ENCODE results near the gene TFG.

Gene TFG

GRCh38 chr3:100756441-100756840 is 47.1 kb downstream of the TFG start:
- no peak overlapping the region for H3K27ac Mint-ChIP-seq
- no peaks in the 10 kb centered on the region for H3K4me1 Mint-ChIP-seq (ENCODE audit: low read depth)
- H3K9me3 Mint-ChIP-seq: no peaks in the 10 kb centered on the region
- H3K36me3 Mint-ChIP-seq (ENCODE audit: low read depth): peaks cover 39% of the 10 kb centered on the region
- no peaks in the 10 kb centered on the region for H3K27me3 Mint-ChIP-seq
- H3K4me3 Mint-ChIP-seq: no peak overlapping the region
- DNase-seq: no peak

- no peak for DNase-seq
- no peaks in the 10 kb centered on the region for H3K9me3 Mint-ChIP-seq
Observed at GRCh38 chr3:100759159-100759558, 49.9 kb downstream of the TFG start.

GRCh38 chr3:100759950-100760349 is 50.7 kb downstream of the TFG start:
- Mint-ChIP-seq H3K9me3 (no peaks in the 10 kb centered on the region), H3K27me3 (no peaks in the 10 kb centered on the region), H3K4me3 (no peak overlapping the region), H3K36me3 (ENCODE audit: low read depth) (peaks cover 6% of the 10 kb centered on the region), H3K4me1 (ENCODE audit: low read depth) (peaks cover 1% of the 10 kb centered on the region), H3K27ac (no peak overlapping the region)
- no peak for DNase-seq

More at GRCh38 chr3:100759159-100759558, 49.9 kb downstream of the TFG start:
- H3K4me1 Mint-ChIP-seq (ENCODE audit: low read depth): no peaks in the 10 kb centered on the region
- H3K36me3 Mint-ChIP-seq (ENCODE audit: low read depth): peaks cover 14% of the 10 kb centered on the region
- no peak overlapping the region for H3K4me3 Mint-ChIP-seq
- no peaks in the 10 kb centered on the region for H3K27me3 Mint-ChIP-seq
- H3K27ac Mint-ChIP-seq: no peak overlapping the region

- Mint-ChIP-seq H3K9me3 (no peaks in the 10 kb centered on the region), H3K36me3 (ENCODE audit: low read depth) (peaks cover 1% of the 10 kb centered on the region), H3K4me1 (ENCODE audit: low read depth) (peaks cover 2% of the 10 kb centered on the region), H3K27ac (no peak overlapping the region), H3K27me3 (no peaks in the 10 kb centered on the region), H3K4me3 (no peak overlapping the region)
- no peak for DNase-seq
Observed at GRCh38 chr3:100760377-100760776, 51.1 kb downstream of the TFG start.

- no peaks in the 10 kb centered on the region for H3K36me3 Mint-ChIP-seq (ENCODE audit: low read depth)
- no peak for DNase-seq
- no peaks in the 10 kb centered on the region for H3K27me3 Mint-ChIP-seq
- H3K4me3 Mint-ChIP-seq: no peak overlapping the region
- H3K27ac Mint-ChIP-seq: no peak overlapping the region
- H3K4me1 Mint-ChIP-seq (ENCODE audit: low read depth): peaks cover 11% of the 10 kb centered on the region
- H3K9me3 Mint-ChIP-seq: no peaks in the 10 kb centered on the region
Observed at GRCh38 chr3:100761211-100761942, 52.1 kb downstream of the TFG start.

- no peak overlapping the region for H3K27ac Mint-ChIP-seq
- no peak overlapping the region for H3K4me3 Mint-ChIP-seq
- H3K9me3 Mint-ChIP-seq: no peaks in the 10 kb centered on the region
- DNase-seq: no peak
- no peaks in the 10 kb centered on the region for H3K36me3 Mint-ChIP-seq (ENCODE audit: low read depth)
- no peaks in the 10 kb centered on the region for H3K27me3 Mint-ChIP-seq
- peaks cover 11% of the 10 kb centered on the region for H3K4me1 Mint-ChIP-seq (ENCODE audit: low read depth)
Observed at GRCh38 chr3:100761951-100762350, 52.7 kb downstream of the TFG start.

- no peak overlapping the region for H3K27ac Mint-ChIP-seq
- H3K4me3 Mint-ChIP-seq: no peak overlapping the region
- no peak for DNase-seq
- H3K27me3 Mint-ChIP-seq: no peaks in the 10 kb centered on the region
- H3K36me3 Mint-ChIP-seq (ENCODE audit: low read depth): no peaks in the 10 kb centered on the region
- H3K9me3 Mint-ChIP-seq: no peaks in the 10 kb centered on the region
- peaks cover 11% of the 10 kb centered on the region for H3K4me1 Mint-ChIP-seq (ENCODE audit: low read depth)
Observed at GRCh38 chr3:100765437-100765975, 56.2 kb downstream of the TFG start.

- Mint-ChIP-seq H3K9me3 (no peaks in the 10 kb centered on the region), H3K27ac (no peak overlapping the region), H3K27me3 (no peaks in the 10 kb centered on the region), H3K36me3 (ENCODE audit: low read depth) (no peaks in the 10 kb centered on the region), H3K4me1 (ENCODE audit: low read depth) (peaks cover 11% of the 10 kb centered on the region), H3K4me3 (no peak overlapping the region)
- no peak for DNase-seq
Observed at GRCh38 chr3:100766069-100766468, 56.8 kb downstream of the TFG start.

GRCh38 chr3:100769693-100770092 is 60.4 kb downstream of the TFG start:
- H3K36me3 Mint-ChIP-seq (ENCODE audit: low read depth): no peaks in the 10 kb centered on the region
- no peaks in the 10 kb centered on the region for H3K9me3 Mint-ChIP-seq
- H3K27ac Mint-ChIP-seq: no peak overlapping the region
- DNase-seq: no peak
- peaks cover 11% of the 10 kb centered on the region for H3K4me1 Mint-ChIP-seq (ENCODE audit: low read depth)
- no peaks in the 10 kb centered on the region for H3K27me3 Mint-ChIP-seq
- H3K4me3 Mint-ChIP-seq: no peak overlapping the region

GRCh38 chr3:100775226-100775625 is 65.9 kb downstream of the TFG start:
- Mint-ChIP-seq H3K36me3 (ENCODE audit: low read depth) (no peaks in the 10 kb centered on the region), H3K9me3 (no peaks in the 10 kb centered on the region), H3K27ac (no peak overlapping the region), H3K4me1 (ENCODE audit: low read depth) (no peaks in the 10 kb centered on the region), H3K27me3 (no peaks in the 10 kb centered on the region), H3K4me3 (no peak overlapping the region)
- no peak for DNase-seq

GRCh38 chr3:100775669-100776068 is 66.4 kb downstream of the TFG start:
- DNase-seq: no peak
- no peaks in the 10 kb centered on the region for H3K9me3 Mint-ChIP-seq
- H3K27me3 Mint-ChIP-seq: no peaks in the 10 kb centered on the region
- no peaks in the 10 kb centered on the region for H3K36me3 Mint-ChIP-seq (ENCODE audit: low read depth)
- H3K27ac Mint-ChIP-seq: no peak overlapping the region
- H3K4me3 Mint-ChIP-seq: no peak overlapping the region
- H3K4me1 Mint-ChIP-seq (ENCODE audit: low read depth): no peaks in the 10 kb centered on the region

GRCh38 chr3:100776097-100776729 is 66.9 kb downstream of the TFG start:
- H3K27me3 Mint-ChIP-seq: no peaks in the 10 kb centered on the region
- no peaks in the 10 kb centered on the region for H3K4me1 Mint-ChIP-seq (ENCODE audit: low read depth)
- no peaks in the 10 kb centered on the region for H3K9me3 Mint-ChIP-seq

GRCh38 chr3:100776746-100777145 is 67.5 kb downstream of the TFG start:
- no peak for DNase-seq
- no peak overlapping the region for H3K4me3 Mint-ChIP-seq

More at GRCh38 chr3:100776097-100776729, 66.9 kb downstream of the TFG start:
- Mint-ChIP-seq H3K27ac (no peak overlapping the region), H3K36me3 (ENCODE audit: low read depth) (no peaks in the 10 kb centered on the region), H3K4me3 (no peak overlapping the region)
- DNase-seq: no peak

GRCh38 chr3:100777271-100777670 is 68.0 kb downstream of the TFG start:
- DNase-seq: no peak
- Mint-ChIP-seq H3K4me1 (ENCODE audit: low read depth) (no peaks in the 10 kb centered on the region), H3K36me3 (ENCODE audit: low read depth) (no peaks in the 10 kb centered on the region), H3K9me3 (no peaks in the 10 kb centered on the region), H3K27me3 (no peaks in the 10 kb centered on the region), H3K4me3 (no peak overlapping the region), H3K27ac (no peak overlapping the region)

More at GRCh38 chr3:100776746-100777145, 67.5 kb downstream of the TFG start:
- Mint-ChIP-seq H3K36me3 (ENCODE audit: low read depth) (no peaks in the 10 kb centered on the region), H3K9me3 (no peaks in the 10 kb centered on the region), H3K4me1 (ENCODE audit: low read depth) (no peaks in the 10 kb centered on the region), H3K27me3 (no peaks in the 10 kb centered on the region), H3K27ac (no peak overlapping the region)

GRCh38 chr3:100779480-100779879 is 70.2 kb downstream of the TFG start:
- Mint-ChIP-seq H3K4me3 (no peak overlapping the region), H3K4me1 (ENCODE audit: low read depth) (no peaks in the 10 kb centered on the region), H3K27ac (no peak overlapping the region), H3K9me3 (no peaks in the 10 kb centered on the region), H3K27me3 (no peaks in the 10 kb centered on the region), H3K36me3 (ENCODE audit: low read depth) (no peaks in the 10 kb centered on the region)
- no peak for DNase-seq
